Fibroblast of lung (primary cell): ENCODE data around the gene B3GNT8. TPM values are rescaled to one million over a fixed set of nuclear protein-coding genes. Genes with fewer than 3 reads are reported as not detected.

ENCODE experiments used
- DNase-seq, 2 donors: peaks; one replicate each; pipeline versions ENCODE4 v3.0.0 to v3.0.0-alpha.2; 2010; ENCODE audit warnings: low read depth in 2 of 2
- H2AFZ ChIP-seq: 2 replicates; pipeline ENCODE4 v1.5.1; 2012; ENCODE audit warnings: low read length, control low read depth, inconsistent platforms
- H3K27ac ChIP-seq: 2 replicates; pipeline ENCODE4 v1.5.1; 2011; ENCODE audit warnings: low read length, control low read depth; ENCODE audit not compliant: insufficient read depth
- H3K27me3 ChIP-seq: 2 replicates; pipeline ENCODE4 v1.5.1; 2011; ENCODE audit warnings: mild to moderate bottlenecking, low read length; ENCODE audit not compliant: control insufficient read depth, insufficient read depth
- H3K36me3 ChIP-seq: 2 replicates; pipeline ENCODE4 v1.5.1; 2011; ENCODE audit warnings: low read length; ENCODE audit not compliant: control insufficient read depth, insufficient read depth
- H3K4me1 ChIP-seq: 2 replicates; pipeline ENCODE4 v1.5.1; 2011; ENCODE audit warnings: low read length; ENCODE audit not compliant: control insufficient read depth, insufficient read depth; ENCODE audit errors: extremely low read depth
- H3K4me2 ChIP-seq: 2 replicates; pipeline ENCODE4 v1.5.1; 2011; ENCODE audit warnings: low read length, control low read depth; ENCODE audit not compliant: insufficient read depth; ENCODE audit errors: extremely low read depth
- H3K4me3 ChIP-seq, 4 experiments: fragments of 200-600 bp in 1 of 4; sonication (generic) in 1 of 4; replicated peaks in 1 of 4; 2 replicates each; pipeline ENCODE4 v1.5.1; 2011 to 2016; ENCODE audit warnings: low read length in 4 of 4, low read depth in 3 of 4, mild to moderate bottlenecking in 3 of 4, control low read depth in 2 of 4, inconsistent platforms in 1 of 4, mixed read lengths in 1 of 4; ENCODE audit not compliant: insufficient read depth in 1 of 4; ENCODE audit errors: control extremely low read depth in 1 of 4
- H3K79me2 ChIP-seq: 2 replicates; pipeline ENCODE4 v1.5.1; 2012; ENCODE audit warnings: mild to moderate bottlenecking, low read length, inconsistent platforms; ENCODE audit not compliant: control insufficient read depth, insufficient read depth
- H3K9ac ChIP-seq: 2 replicates; pipeline ENCODE4 v1.5.1; 2011; ENCODE audit warnings: mild to moderate bottlenecking, low read length, control low read depth; ENCODE audit not compliant: insufficient read depth
- H3K9me3 ChIP-seq: 2 replicates; pipeline ENCODE4 v1.5.1; 2012; ENCODE audit warnings: low read depth, low read length; ENCODE audit not compliant: control insufficient read depth, insufficient read depth
- H4K20me1 ChIP-seq: 2 replicates; pipeline ENCODE4 v1.5.1; 2011; ENCODE audit warnings: low read length; ENCODE audit not compliant: control insufficient read depth, insufficient read depth; ENCODE audit errors: extremely low read depth
- CTCF ChIP-seq, 2 donors: IDR thresholded peaks in 1 of 2; conservative IDR thresholded peaks in 1 of 2; 1 replicate in 1 of 2; 2 replicates in 1 of 2; pipeline ENCODE4 v1.5.1; 2011 to 2012; ENCODE audit warnings: low read length in 2 of 2, control low read depth in 1 of 2, inconsistent platforms in 1 of 2, low read depth in 1 of 2, mild to moderate bottlenecking in 1 of 2
- EZH2 ChIP-seq: IDR thresholded peaks from 2 replicates; pipeline ENCODE4 v1.5.1; 2012; ENCODE audit warnings: low read length, control low read depth, mild to moderate bottlenecking; ENCODE audit errors: missing control alignments
- polyA plus RNA-seq, 2 donors: library from polyadenylated mRNA; depleted of rRNA in 1 of 2; stranded (reverse) in 1 of 2; unstranded in 1 of 2; fragments of >200 nt; gene quantifications; 2 replicates each; pipeline ENCODE4 v1.2.1, GENCODE V29; 2011 to 2012; ENCODE audit warnings: missing spikeins in 1 of 2
- total RNA-seq: library from RNA; depleted of rRNA; stranded (reverse); fragments of >200 nt; gene quantifications from 2 replicates; pipeline ENCODE4 v1.2.1, GENCODE V29; 2014

B3GNT8 gene
- total and polyA plus RNA-seq, 2 donors (not counting 1 experiment from before 2014, with no cell fraction given) = 0.54 to 3.5 TPM

DNA sequence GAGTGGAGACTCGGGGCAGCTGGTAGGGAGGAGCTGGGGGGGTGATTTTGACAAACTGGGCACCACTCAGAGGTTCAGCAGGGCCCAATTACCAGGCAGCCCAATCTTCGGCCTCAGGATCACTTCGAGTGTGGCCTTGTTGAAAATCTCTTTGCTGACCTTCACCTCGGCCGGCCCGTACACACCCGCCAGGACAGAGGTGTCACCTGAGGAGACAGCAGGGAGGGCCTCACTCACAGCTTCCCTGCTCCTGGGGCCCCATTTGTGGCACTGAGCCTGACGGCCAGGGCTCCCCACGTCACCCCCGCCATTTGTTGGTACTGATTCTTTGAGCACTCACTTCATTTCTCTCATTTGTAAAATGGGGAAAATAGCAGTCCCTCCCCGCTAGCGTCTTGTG lies 34.4 kb downstream of the B3GNT8 start:
- H2AFZ ChIP-seq = no peak overlapping the region
- no peaks in the 10 kb centered on the region for H3K9me3 ChIP-seq
- TF ChIP-seq CTCF (conservative IDR thresholded peaks at IDR 0.05 in 1 of 2, IDR thresholded peaks at IDR 0.05 in 1 of 2; ENCODE audit: low read depth in 1 of 2, low read length in 2 of 2) (no peak), EZH2 (no peak)
- no peaks in the 10 kb centered on the region for H3K27me3 ChIP-seq
- H3K9ac ChIP-seq = no peak overlapping the region
- H3K4me1 ChIP-seq = no peaks in the 10 kb centered on the region
- no peak for DNase-seq
- H3K4me2 ChIP-seq = no peak overlapping the region
- no peak overlapping the region for H3K4me3 ChIP-seq
- H4K20me1 ChIP-seq = no peaks in the 10 kb centered on the region
- peaks cover 1% of the 10 kb centered on the region for H3K36me3 ChIP-seq
- H3K79me2 ChIP-seq = no peaks in the 10 kb centered on the region
- no peak overlapping the region for H3K27ac ChIP-seq

- H3K9me3 ChIP-seq = no peaks in the 10 kb centered on the region
- H3K79me2 ChIP-seq = no peaks in the 10 kb centered on the region
- H4K20me1 ChIP-seq = no peaks in the 10 kb centered on the region
- no peak overlapping the region for H3K9ac ChIP-seq
- H3K4me2 ChIP-seq = no peak overlapping the region
- no peak overlapping the region for H3K27ac ChIP-seq
- TF ChIP-seq CTCF (conservative IDR thresholded peaks at IDR 0.05 in 1 of 2, IDR thresholded peaks at IDR 0.05 in 1 of 2; ENCODE audit: low read depth in 1 of 2, low read length in 2 of 2) = no peak
- TF ChIP-seq EZH2 = no peak
- H3K4me1 ChIP-seq = no peaks in the 10 kb centered on the region
- H3K27me3 ChIP-seq = no peaks in the 10 kb centered on the region
- H2AFZ ChIP-seq = no peak overlapping the region
- H3K4me3 ChIP-seq = no peak overlapping the region
- H3K36me3 ChIP-seq = peaks cover 1% of the 10 kb centered on the region
- no peak for DNase-seq
Measured at GRCh38 chr19:41391618-41392017, 35.6 kb downstream of the B3GNT8 start.

DNA sequence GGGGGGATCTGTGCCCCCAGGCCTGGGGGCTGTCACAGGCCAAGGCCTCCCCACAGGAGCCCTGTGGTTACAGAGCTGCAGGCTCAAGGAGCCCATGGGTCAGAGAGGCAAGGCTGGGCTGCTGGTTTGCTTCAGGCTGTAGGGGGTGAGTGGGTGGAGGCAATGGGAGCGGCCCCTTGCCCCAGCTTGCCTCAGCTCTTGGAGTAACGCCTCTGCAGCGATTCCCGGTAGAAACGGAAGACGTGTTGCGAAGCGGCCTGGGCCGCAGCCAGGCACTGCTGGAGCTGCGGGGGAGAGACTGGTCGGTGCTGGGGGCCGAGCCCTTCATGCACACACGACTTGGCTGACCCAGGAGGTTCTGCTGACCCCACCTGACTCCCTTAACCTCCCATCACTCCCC lies 40.7 kb downstream of the B3GNT8 start:
- H3K27me3 ChIP-seq = no peaks in the 10 kb centered on the region
- H2AFZ ChIP-seq = no peak overlapping the region
- H3K79me2 ChIP-seq = no peaks in the 10 kb centered on the region
- H3K4me2 ChIP-seq = no peak overlapping the region
- TF ChIP-seq EZH2 = no peak
- no peak for TF ChIP-seq CTCF (conservative IDR thresholded peaks at IDR 0.05 in 1 of 2, IDR thresholded peaks at IDR 0.05 in 1 of 2; ENCODE audit: low read depth in 1 of 2, low read length in 2 of 2)
- no peak overlapping the region for H3K27ac ChIP-seq
- H3K4me1 ChIP-seq = no peaks in the 10 kb centered on the region
- peaks cover 1% of the 10 kb centered on the region for H3K36me3 ChIP-seq
- no peaks in the 10 kb centered on the region for H4K20me1 ChIP-seq
- no peak overlapping the region for H3K9ac ChIP-seq
- no peaks in the 10 kb centered on the region for H3K9me3 ChIP-seq
- no peak for DNase-seq
- H3K4me3 ChIP-seq = no peak overlapping the region
